DOHH2 (cell line): Measurements from ENCODE around the gene MRPS5.

Source experiments
- CTCF ChIP-seq: fragments of 200-600 bp; sonication (generic); IDR thresholded peaks from one replicate; pipeline ENCODE4 v1.5.1; 2014; ENCODE audit warnings: antibody characterized with exemption, mild to moderate bottlenecking, low read depth, low read length; ENCODE audit not compliant: poor library complexity, severe bottlenecking
- EZH2phosphoT487 ChIP-seq: fragments of 200-600 bp; sonication (generic); IDR thresholded peaks from 2 replicates; pipeline ENCODE4 v1.6.1; 2017; ENCODE audit warnings: borderline replicate concordance, mild to moderate bottlenecking, antibody characterized with exemption, low read length, moderate library complexity, mixed read lengths

GRCh38 chr2:95113464-95113863, 8.1 kb downstream of the MRPS5 start:
- no peak for TF ChIP-seq CTCF
- no peak for TF ChIP-seq EZH2phosphoT487
